ENCODE data around the gene LSMEM2. TPM values are rescaled to one million over a fixed set of nuclear protein-coding genes. Genes with fewer than 3 reads are reported as not detected.

The LSMEM2 gene
- polyA plus RNA-seq, 5 donors: 0.14 to 1.4 (median 0.36) TPM

Other genes with a start within 250 kb of the LSMEM2 start
- gene RBM5, start 190.2 kb upstream of the LSMEM2 start, polyA plus RNA-seq (ENCODE audit: insufficient read depth in 1 of 5, insufficient read length in 5 of 5, low replicate concordance in 1 of 5): 100 to 1,000 TPM; 347 to 542 (median 418) TPM
- gene SEMA3F, start 123.8 kb upstream of the LSMEM2 start, polyA plus RNA-seq (ENCODE audit: insufficient read depth in 1 of 5, insufficient read length in 5 of 5, low replicate concordance in 1 of 5): 10 to 100 TPM; 33.1 to 57.1 (median 44.4) TPM
- not detected for gene GNAT1, start 87.5 kb upstream of the LSMEM2 start, polyA plus RNA-seq (ENCODE audit: insufficient read depth in 1 of 5, insufficient read length in 5 of 5, low replicate concordance in 1 of 5)
- gene SLC38A3, start 73.8 kb upstream of the LSMEM2 start, polyA plus RNA-seq (ENCODE audit: insufficient read depth in 1 of 5, insufficient read length in 5 of 5, low replicate concordance in 1 of 5): 10 to 100 TPM in 1 of 5 donors, 1 to 10 TPM in 4; 5.3 to 10.0 (median 7.9) TPM
- gene GNAI2, start 42.9 kb upstream of the LSMEM2 start, polyA plus RNA-seq (ENCODE audit: insufficient read depth in 1 of 5, insufficient read length in 5 of 5, low replicate concordance in 1 of 5): 100 to 1,000 TPM; 234 to 282 (median 257) TPM
- 10 to 100 TPM; 14.9 to 31.5 (median 29.6) TPM for gene SEMA3B, start 9.9 kb upstream of the LSMEM2 start, polyA plus RNA-seq (ENCODE audit: insufficient read depth in 1 of 5, insufficient read length in 5 of 5, low replicate concordance in 1 of 5)
- gene IFRD2, start 13.3 kb downstream of the LSMEM2 start, polyA plus RNA-seq (ENCODE audit: insufficient read depth in 1 of 5, insufficient read length in 5 of 5, low replicate concordance in 1 of 5): 10 to 100 TPM; 26.6 to 46.5 (median 34.0) TPM
- 1 to 10 TPM; 2.9 to 5.8 (median 3.2) TPM for gene HYAL3, start 20.3 kb downstream of the LSMEM2 start, polyA plus RNA-seq (ENCODE audit: insufficient read depth in 1 of 5, insufficient read length in 5 of 5, low replicate concordance in 1 of 5)
- 10 to 100 TPM in 1 of 5 donors, 1 to 10 TPM in 4; 6.1 to 10.2 (median 7.9) TPM for gene NAA80, start 20.3 kb downstream of the LSMEM2 start, polyA plus RNA-seq (ENCODE audit: insufficient read depth in 1 of 5, insufficient read length in 5 of 5, low replicate concordance in 1 of 5)
- gene HYAL1, start 24.5 kb downstream of the LSMEM2 start, polyA plus RNA-seq (ENCODE audit: insufficient read depth in 1 of 5, insufficient read length in 5 of 5, low replicate concordance in 1 of 5): 1 to 10 TPM; 2.2 to 3.1 (median 2.5) TPM
- gene HYAL2, start 43.7 kb downstream of the LSMEM2 start, polyA plus RNA-seq (ENCODE audit: insufficient read depth in 1 of 5, insufficient read length in 5 of 5, low replicate concordance in 1 of 5): 100 to 1,000 TPM in 1 of 5 donors, 10 to 100 TPM in 4; 67.8 to 113 (median 77.3) TPM
- 10 to 100 TPM; 18.4 to 26.2 (median 18.9) TPM for gene TUSC2, start 49.1 kb downstream of the LSMEM2 start, polyA plus RNA-seq (ENCODE audit: insufficient read depth in 1 of 5, insufficient read length in 5 of 5, low replicate concordance in 1 of 5)
- 10 to 100 TPM; 24.1 to 34.2 (median 27.9) TPM for gene RASSF1, start 61.7 kb downstream of the LSMEM2 start, polyA plus RNA-seq (ENCODE audit: insufficient read depth in 1 of 5, insufficient read length in 5 of 5, low replicate concordance in 1 of 5)
- 10 to 100 TPM in 4 of 5 donors, 1 to 10 TPM in 1; 4.7 to 32.7 (median 20.9) TPM for gene ZMYND10, start 66.6 kb downstream of the LSMEM2 start, polyA plus RNA-seq (ENCODE audit: insufficient read depth in 1 of 5, insufficient read length in 5 of 5, low replicate concordance in 1 of 5)
- 10 to 100 TPM; 27.5 to 36.0 (median 30.8) TPM for gene NPRL2, start 71.7 kb downstream of the LSMEM2 start, polyA plus RNA-seq (ENCODE audit: insufficient read depth in 1 of 5, insufficient read length in 5 of 5, low replicate concordance in 1 of 5)
- gene CYB561D2, start 71.8 kb downstream of the LSMEM2 start, polyA plus RNA-seq (ENCODE audit: insufficient read depth in 1 of 5, insufficient read length in 5 of 5, low replicate concordance in 1 of 5): 10 to 100 TPM in 2 of 5 donors, 1 to 10 TPM in 3; 7.8 to 12.1 (median 9.5) TPM
- gene TMEM115, start 80.4 kb downstream of the LSMEM2 start, polyA plus RNA-seq (ENCODE audit: insufficient read depth in 1 of 5, insufficient read length in 5 of 5, low replicate concordance in 1 of 5): 10 to 100 TPM; 22.2 to 38.0 (median 27.5) TPM
- gene CACNA2D2, start 224.5 kb downstream of the LSMEM2 start, polyA plus RNA-seq (ENCODE audit: insufficient read depth in 1 of 5, insufficient read length in 5 of 5, low replicate concordance in 1 of 5): 10 to 100 TPM; 11.3 to 33.6 (median 27.5) TPM

All from right lung (tissue), 5 donors.